Measurements from ENCODE around the gene LYVE1. TPM values are rescaled to one million over a fixed set of nuclear protein-coding genes. Genes with fewer than 3 reads are reported as not detected.
"Not testable (repeated sequence)": the region's sequence is repeated elsewhere in the genome, so short reads cannot be mapped to it uniquely, and the experiment has no call there.

Gene LYVE1
- total RNA-seq, 1 donor from 2014 or later, result not detected

GRCh38 chr11:10601837-10602236 is 33.4 kb upstream of the LYVE1 start:
- no peak for ATAC-seq (ENCODE audit: low read depth)
- Mint-ChIP-seq H3K4me3 (no peak overlapping the region), H3K27me3 (no peaks in the 10 kb centered on the region)

GRCh38 chr11:10600570-10601248 is 32.2 kb upstream of the LYVE1 start:
- DNase-seq (no peak), ATAC-seq (ENCODE audit: low read depth) (no peak)
- CTCF ChIA-PET, result interaction anchor here (0.5 kb wide), 1 partner anchor 950 kb away, joined by 3 read pairs; no protein-coding TSS in a partner anchor
- POLR2A ChIA-PET, result no interaction called here
- Mint-ChIP-seq H3K4me1 (peaks cover 79% of the 10 kb centered on the region), H3K27ac (no peak overlapping the region), H3K9me3 (peaks cover 2% of the 10 kb centered on the region), H3K4me3 (no peak overlapping the region), H3K36me3 (ENCODE audit: low read depth) (peaks cover 19% of the 10 kb centered on the region), H3K27me3 (no peaks in the 10 kb centered on the region)
- intact Hi-C loops (cut with micrococcal nuclease), result no loop called here
- TF ChIP-seq CTCF (IDR thresholded peaks at IDR 0.05), result no peak

More at GRCh38 chr11:10601837-10602236, 33.4 kb upstream of the LYVE1 start:
- TF ChIP-seq CTCF (IDR thresholded peaks at IDR 0.05), result no peak
- Mint-ChIP-seq H3K27ac (peak overlapping the region; percentile 69), H3K9me3 (no peaks in the 10 kb centered on the region), H3K36me3 (ENCODE audit: low read depth) (peaks cover 13% of the 10 kb centered on the region), H3K4me1 (peaks cover 86% of the 10 kb centered on the region)
- intact Hi-C loops (cut with micrococcal nuclease), result no loop called here
- ChIA-PET POLR2A (no interaction called here), CTCF (no interaction called here)
- DNase-seq, result no peak

- Mint-ChIP-seq H3K27me3 (no peaks in the 10 kb centered on the region), H3K9me3 (peaks cover 2% of the 10 kb centered on the region), H3K27ac (no peak overlapping the region), H3K36me3 (ENCODE audit: low read depth) (peaks cover 20% of the 10 kb centered on the region), H3K4me1 (peaks cover 68% of the 10 kb centered on the region), H3K4me3 (no peak overlapping the region)
- no peak for ATAC-seq (ENCODE audit: low read depth)
- POLR2A ChIA-PET, result interaction anchor here (1.7 kb wide), 1 partner anchor 59 kb away, joined by 5 read pairs; the partner anchor contains the start of gene RNF141
- CTCF ChIA-PET, result no interaction called here
- intact Hi-C loops (cut with micrococcal nuclease), result no loop called here
- no peak for TF ChIP-seq CTCF (IDR thresholded peaks at IDR 0.05)
- DNase-seq, result no peak
Measured at GRCh38 chr11:10599388-10600175, 31.1 kb upstream of the LYVE1 start.

GRCh38 chr11:10598816-10599215 is 30.4 kb upstream of the LYVE1 start:
- H3K4me1 Mint-ChIP-seq, result peaks cover 64% of the 10 kb centered on the region
- ChIA-PET POLR2A (interaction anchor here (1.5 to 1.7 kb wide), 2 partner anchors 18 to 58 kb away, joined by 3 to 5 read pairs; partner anchors contain the start of gene RNF141), CTCF (no interaction called here)
- H3K27ac Mint-ChIP-seq, result no peak overlapping the region
- TF ChIP-seq CTCF (IDR thresholded peaks at IDR 0.05), result no peak
- H3K4me3 Mint-ChIP-seq, result no peak overlapping the region
- H3K9me3 Mint-ChIP-seq, result peaks cover 2% of the 10 kb centered on the region
- ATAC-seq (ENCODE audit: low read depth), result no peak
- intact Hi-C loops (cut with micrococcal nuclease), result loop anchor here (1.0 kb wide), 1 partner anchor 7 kb away; no protein-coding TSS in a partner anchor
- no peaks in the 10 kb centered on the region for H3K27me3 Mint-ChIP-seq
- no peak for DNase-seq
- H3K36me3 Mint-ChIP-seq (ENCODE audit: low read depth), result peaks cover 24% of the 10 kb centered on the region

GRCh38 chr11:10597877-10598351 is 29.4 kb upstream of the LYVE1 start:
- Mint-ChIP-seq H3K27me3 (no peaks in the 10 kb centered on the region), H3K36me3 (ENCODE audit: low read depth) (peaks cover 19% of the 10 kb centered on the region), H3K27ac (peak overlapping the region; percentile 19), H3K4me3 (no peak overlapping the region), H3K4me1 (peaks cover 55% of the 10 kb centered on the region), H3K9me3 (peaks cover 2% of the 10 kb centered on the region)
- no peak for TF ChIP-seq CTCF (IDR thresholded peaks at IDR 0.05)
- ATAC-seq (ENCODE audit: low read depth) (no peak), DNase-seq (no peak)
- intact Hi-C loops (cut with micrococcal nuclease), result loop anchor here (1.0 kb wide), 1 partner anchor 8 kb away; no protein-coding TSS in a partner anchor
- CTCF ChIA-PET, result no interaction called here
- POLR2A ChIA-PET, result interaction anchor here (1.0 to 1.7 kb wide), 3 partner anchors 18 to 57 kb away, joined by 3 to 5 read pairs (median 3); partner anchors contain the start of gene RNF141

GRCh38 chr11:10595840-10596239 is 27.4 kb upstream of the LYVE1 start:
- DNase-seq; intact Hi-C loops (cut with micrococcal nuclease); ATAC-seq (ENCODE audit: low read depth); H3K9me3 Mint-ChIP-seq; H3K27me3 Mint-ChIP-seq; CTCF ChIA-PET; POLR2A ChIA-PET; H3K4me3 Mint-ChIP-seq; H3K27ac Mint-ChIP-seq: not testable (repeated sequence)
- peaks cover 19% of the 10 kb centered on the region for H3K36me3 Mint-ChIP-seq (ENCODE audit: low read depth)
- H3K4me1 Mint-ChIP-seq, result peaks cover 44% of the 10 kb centered on the region
